OCI-LY7 (cell line): Measurements from ENCODE around the gene THSD7A. TPM values are rescaled to one million over a fixed set of nuclear protein-coding genes. Genes with fewer than 3 reads are reported as not detected.

Source experiments
- BruUV-seq: library from RNA; stranded (reverse); fragments of 400-500 nt; replicated peaks from 2 replicates; lab custom pipeline; 2021; lab: Mats Ljungman, UMichigan
- CTCF ChIA-PET: fragments of 300-600 bp; sonication (Branson Sonifier 250); formaldehyde crosslinking; loops from one replicate; lab custom pipeline; 2022; ENCODE audit warnings: antibody characterized with exemption; ENCODE audit not compliant: unreplicated experiment; lab: Charles Lee
- POLR2A ChIA-PET: fragments of 300-600 bp; sonication (Branson Sonifier 250); formaldehyde crosslinking; loops from one replicate; lab custom pipeline; 2022; ENCODE audit warnings: antibody characterized with exemption; lab: Charles Lee
- DNase-seq: peaks from one replicate; pipeline ENCODE4 v3.0.0-alpha.2; 2015; ENCODE audit warnings: low spot score
- H2AFZ ChIP-seq: fragments of 200-600 bp; sonication (generic), shearing (Covaris generic); 2 replicates; pipeline ENCODE4 v1.6.1; 2014; ENCODE audit warnings: mild to moderate bottlenecking, antibody characterized with exemption, low read length, moderate library complexity
- H3K27ac ChIP-seq: fragments of 200-600 bp; sonication (generic); 2 replicates; pipeline ENCODE4 v1.5.1; 2014; ENCODE audit warnings: mixed run types, low read depth, mild to moderate bottlenecking, moderate library complexity, low read length, inconsistent platforms; ENCODE audit not compliant: poor library complexity, severe bottlenecking
- H3K36me3 ChIP-seq: fragments of 200-600 bp; sonication (generic); 2 replicates; pipeline ENCODE4 v1.6.1; 2014; ENCODE audit warnings: mild to moderate bottlenecking, antibody characterized with exemption, low read length, moderate library complexity, mixed read lengths; ENCODE audit not compliant: insufficient read depth
- H3K4me1 ChIP-seq: fragments of 200-600 bp; sonication (generic); 2 replicates; pipeline ENCODE4 v1.5.1; 2014; ENCODE audit warnings: mild to moderate bottlenecking, low read length; ENCODE audit not compliant: insufficient read depth, poor library complexity, severe bottlenecking
- H3K4me2 ChIP-seq: fragments of 200-600 bp; sonication (generic); 2 replicates; pipeline ENCODE4 v1.6.1; 2014; ENCODE audit warnings: mild to moderate bottlenecking, low read length
- H3K4me3 ChIP-seq: fragments of 200-600 bp; sonication (generic); 2 replicates; pipeline ENCODE4 v1.5.1; 2014; ENCODE audit warnings: mild to moderate bottlenecking, low read depth, low read length; ENCODE audit not compliant: poor library complexity, severe bottlenecking
- H3K79me2 ChIP-seq: fragments of 200-600 bp; sonication (generic); 2 replicates; pipeline ENCODE4 v1.6.1; 2016; ENCODE audit warnings: low read depth, mild to moderate bottlenecking, low read length, moderate library complexity, mixed read lengths; ENCODE audit not compliant: insufficient read depth
- H3K9me2 ChIP-seq: fragments of 200-600 bp; sonication (generic); 2 replicates; pipeline ENCODE4 v1.6.1; 2016; ENCODE audit warnings: mild to moderate bottlenecking, low read length, mixed read lengths; ENCODE audit not compliant: insufficient read depth
- H3K9me3 ChIP-seq: fragments of 200-600 bp; sonication (generic); 2 replicates; pipeline ENCODE4 v1.6.1; 2014; ENCODE audit warnings: mild to moderate bottlenecking, mixed run types, low read length, mixed read lengths
- H4K20me1 ChIP-seq: fragments of 200-600 bp; sonication (generic); 2 replicates; pipeline ENCODE4 v1.6.1; 2014; ENCODE audit warnings: mild to moderate bottlenecking, antibody characterized with exemption, low read length, moderate library complexity, mixed read lengths; ENCODE audit not compliant: insufficient read depth
- CTCF ChIP-seq: fragments of 200-600 bp; sonication (generic); conservative IDR thresholded peaks from 2 replicates; pipeline ENCODE4 v1.5.1; 2014; ENCODE audit warnings: mild to moderate bottlenecking, antibody characterized with exemption, low read length, moderate library complexity, mixed read lengths
- EZH2phosphoT487 ChIP-seq: fragments of 200-600 bp; sonication (generic); IDR thresholded peaks from 2 replicates; pipeline ENCODE4 v1.6.1; 2018; ENCODE audit warnings: low read depth, borderline replicate concordance, mild to moderate bottlenecking, mixed run types, antibody characterized with exemption, low read length, moderate library complexity, mixed read lengths
- intact Hi-C: fragments of 100-400 bp; cut with micrococcal nuclease; formaldehyde crosslinking; loops from one replicate; pipeline ENCODE4 v1.10.0; 2022; ENCODE audit not compliant: unreplicated experiment
- total RNA-seq, 2 experiments: library from RNA; depleted of rRNA in 1 of 2; stranded (reverse); fragments of >200 nt in 1 of 2; shearing (Covaris generic) in 1 of 2; gene quantifications; 2 replicates each; pipeline ENCODE4 v1.2.3, GENCODE V29; 2014 to 2022

THSD7A gene
- total RNA-seq, 2 experiments from 2014 or later = 0.13 TPM; not detected in 1

DNA sequence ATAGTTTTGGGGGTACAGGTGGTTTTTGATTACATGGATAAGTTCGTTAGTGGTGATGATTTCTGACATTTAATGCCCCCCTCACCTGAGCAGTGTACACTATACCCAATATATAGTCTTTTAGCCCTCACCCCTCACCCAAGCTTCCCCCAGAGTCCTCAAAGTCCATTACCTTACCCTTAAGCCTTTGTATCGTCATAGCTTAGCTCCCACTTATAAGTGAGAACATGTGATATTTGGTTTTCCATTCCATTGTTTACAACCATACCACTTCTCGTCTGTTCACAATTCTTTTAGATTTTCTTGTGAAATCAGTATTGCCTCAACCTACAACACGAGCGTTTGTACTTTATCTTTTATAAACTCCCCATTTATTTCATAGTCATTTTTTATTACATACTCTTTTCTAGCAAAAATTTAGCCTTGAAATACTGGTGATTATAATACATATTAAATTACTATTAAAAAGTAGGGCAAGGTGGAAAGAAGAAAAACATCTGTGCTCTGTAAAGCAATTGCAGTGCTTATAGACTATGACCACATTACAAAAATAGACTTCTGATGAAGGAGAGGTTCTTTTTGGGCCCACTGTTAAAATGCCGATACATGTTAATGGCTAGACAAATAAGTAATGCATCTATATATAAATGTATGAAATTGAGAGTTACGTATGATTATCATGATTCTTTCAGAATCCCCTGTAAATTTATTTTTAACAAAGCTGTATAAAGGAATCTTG, 164.8 kb downstream of the THSD7A start:
- CTCF ChIA-PET = no interaction called here
- TF ChIP-seq EZH2phosphoT487 (no peak), CTCF (no peak)
- Histone ChIP-seq H3K4me2 (no peak overlapping the region), H3K36me3 (no peaks in the 10 kb centered on the region), H3K9me3 (no peaks in the 10 kb centered on the region), H3K4me1 (no peaks in the 10 kb centered on the region), H4K20me1 (no peaks in the 10 kb centered on the region), H2AFZ (no peak overlapping the region), H3K27ac (no peak overlapping the region), H3K4me3 (no peak overlapping the region), H3K79me2 (no peaks in the 10 kb centered on the region), H3K9me2 (no peaks in the 10 kb centered on the region)
- POLR2A ChIA-PET = no interaction called here
- no TSS peak for BruUV-seq
- intact Hi-C loops = no loop called here
- no peak for DNase-seq

GRCh38 chr7:11665357-11665756, 166.6 kb downstream of the THSD7A start:
- Histone ChIP-seq H3K4me1 (no peaks in the 10 kb centered on the region), H3K9me3 (no peaks in the 10 kb centered on the region), H3K9me2 (no peaks in the 10 kb centered on the region), H4K20me1 (no peaks in the 10 kb centered on the region), H3K4me2 (no peak overlapping the region), H3K79me2 (no peaks in the 10 kb centered on the region), H2AFZ (no peak overlapping the region), H3K4me3 (no peak overlapping the region), H3K36me3 (no peaks in the 10 kb centered on the region), H3K27ac (no peak overlapping the region)
- no peak for DNase-seq
- intact Hi-C loops = no loop called here
- TF ChIP-seq EZH2phosphoT487 = no peak
- no peak for TF ChIP-seq CTCF
- ChIA-PET POLR2A (interaction anchor here (0.7 kb wide), 1 partner anchor 719 kb away, joined by 3 read pairs; no protein-coding TSS in a partner anchor), CTCF (no interaction called here)
- no TSS peak for BruUV-seq

DNA sequence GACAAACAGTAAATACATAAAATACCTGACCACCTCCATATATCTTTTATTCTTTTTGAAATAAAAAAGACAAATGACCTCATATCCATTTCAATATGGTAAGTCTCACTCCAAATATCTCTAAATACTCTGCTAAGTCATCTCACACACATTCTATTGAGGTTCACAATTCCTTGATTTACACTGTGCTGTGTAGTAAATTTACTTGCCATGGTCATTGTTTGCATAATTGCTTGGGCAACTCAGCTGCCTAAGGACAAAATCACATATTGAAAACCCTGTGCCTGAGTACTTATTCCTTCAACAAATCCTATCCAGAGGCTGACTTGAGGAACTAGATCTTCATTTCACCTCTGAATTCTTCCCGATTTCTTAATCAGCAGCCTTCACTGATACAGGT, 176.4 kb downstream of the THSD7A start:
- Histone ChIP-seq H3K4me1 (no peaks in the 10 kb centered on the region), H3K79me2 (no peaks in the 10 kb centered on the region), H3K4me2 (no peak overlapping the region), H4K20me1 (no peaks in the 10 kb centered on the region), H3K27ac (no peak overlapping the region), H3K9me2 (no peaks in the 10 kb centered on the region), H3K4me3 (no peak overlapping the region), H3K36me3 (no peaks in the 10 kb centered on the region), H2AFZ (no peak overlapping the region), H3K9me3 (no peaks in the 10 kb centered on the region)
- no TSS peak for BruUV-seq
- TF ChIP-seq CTCF (no peak), EZH2phosphoT487 (no peak)
- ChIA-PET CTCF (no interaction called here), POLR2A (interaction anchor here (0.7 kb wide), 2 partner anchors 41 to 552 kb away, joined by 3 read pairs; no protein-coding TSS in a partner anchor)
- intact Hi-C loops = no loop called here
- DNase-seq = no peak
